NCI-H128 (cell line): Measurements from ENCODE around the gene NDC1.
"Not testable (repeated sequence)": the region's sequence is repeated elsewhere in the genome, so short reads cannot be mapped to it uniquely, and the experiment has no call there.

Source experiments
- DNase-seq: peaks from one replicate; lab custom pipeline; 2025; ENCODE audit not compliant: unreplicated experiment; lab: John Stamatoyannopoulos, UW

Gene NDC1, protein sequence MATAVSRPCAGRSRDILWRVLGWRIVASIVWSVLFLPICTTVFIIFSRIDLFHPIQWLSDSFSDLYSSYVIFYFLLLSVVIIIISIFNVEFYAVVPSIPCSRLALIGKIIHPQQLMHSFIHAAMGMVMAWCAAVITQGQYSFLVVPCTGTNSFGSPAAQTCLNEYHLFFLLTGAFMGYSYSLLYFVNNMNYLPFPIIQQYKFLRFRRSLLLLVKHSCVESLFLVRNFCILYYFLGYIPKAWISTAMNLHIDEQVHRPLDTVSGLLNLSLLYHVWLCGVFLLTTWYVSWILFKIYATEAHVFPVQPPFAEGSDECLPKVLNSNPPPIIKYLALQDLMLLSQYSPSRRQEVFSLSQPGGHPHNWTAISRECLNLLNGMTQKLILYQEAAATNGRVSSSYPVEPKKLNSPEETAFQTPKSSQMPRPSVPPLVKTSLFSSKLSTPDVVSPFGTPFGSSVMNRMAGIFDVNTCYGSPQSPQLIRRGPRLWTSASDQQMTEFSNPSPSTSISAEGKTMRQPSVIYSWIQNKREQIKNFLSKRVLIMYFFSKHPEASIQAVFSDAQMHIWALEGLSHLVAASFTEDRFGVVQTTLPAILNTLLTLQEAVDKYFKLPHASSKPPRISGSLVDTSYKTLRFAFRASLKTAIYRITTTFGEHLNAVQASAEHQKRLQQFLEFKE

DNA sequence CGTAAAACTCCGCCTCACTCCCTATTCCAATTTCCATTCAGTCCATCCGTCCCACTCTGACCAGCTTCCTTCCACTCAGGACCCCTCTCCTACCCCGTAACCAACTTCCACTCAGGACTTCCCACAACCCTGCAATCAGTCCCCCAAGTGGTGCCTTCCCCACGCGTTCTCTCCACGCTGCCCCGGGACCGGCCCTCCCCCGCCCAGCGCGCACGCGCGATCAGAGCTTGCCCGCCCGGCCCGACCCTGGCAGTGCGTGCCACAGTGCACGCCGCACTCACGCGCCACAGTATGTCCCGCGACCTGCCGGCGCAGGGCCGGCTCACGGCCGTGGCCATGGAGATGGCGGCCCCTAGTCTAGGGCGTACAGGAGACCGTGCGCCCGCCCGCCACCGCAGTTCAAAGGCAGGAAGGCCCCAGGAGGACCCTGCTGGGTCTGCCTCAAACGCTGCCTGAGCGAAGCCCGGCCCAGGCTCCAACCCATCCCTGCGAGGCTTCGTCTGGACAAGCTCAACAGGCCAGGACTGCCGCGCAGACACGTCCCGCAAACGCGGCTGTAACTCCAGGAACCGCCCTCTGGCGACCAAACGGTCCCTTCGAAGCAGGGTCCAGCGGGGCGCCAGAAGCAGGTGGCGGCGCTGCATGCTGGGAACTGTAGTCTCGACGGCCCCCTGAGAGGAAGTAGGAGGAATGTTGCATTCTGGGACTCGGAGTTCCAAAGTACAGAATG, at the start of gene NDC1:
TSS of gene NDC1 (minus strand) at position 373 of the 730 bp plus-strand sequence. CDS start at position 338, 35 bp downstream.
- peak; percentile 90 for DNase-seq

DNA sequence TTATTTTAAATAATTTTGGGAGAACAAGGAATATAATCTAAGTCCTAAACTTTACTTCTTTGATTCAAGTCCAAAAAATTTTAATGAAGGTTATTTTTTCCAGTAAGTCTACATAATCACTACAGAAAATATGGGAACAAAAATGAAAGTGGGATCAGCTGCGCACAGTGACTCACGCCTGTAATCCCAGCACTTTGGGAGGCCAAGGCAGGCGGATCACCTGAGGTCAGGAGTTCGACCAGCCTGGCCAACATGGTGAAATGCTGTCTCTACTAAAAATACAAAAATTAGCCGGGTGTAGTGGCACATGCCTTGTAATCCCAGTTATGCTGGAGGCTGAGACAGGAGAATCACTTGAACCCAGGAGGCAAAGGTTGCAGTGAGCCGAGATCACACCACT, 45.5 kb upstream of the NDC1 start:
- not testable (repeated sequence) for DNase-seq

DNA sequence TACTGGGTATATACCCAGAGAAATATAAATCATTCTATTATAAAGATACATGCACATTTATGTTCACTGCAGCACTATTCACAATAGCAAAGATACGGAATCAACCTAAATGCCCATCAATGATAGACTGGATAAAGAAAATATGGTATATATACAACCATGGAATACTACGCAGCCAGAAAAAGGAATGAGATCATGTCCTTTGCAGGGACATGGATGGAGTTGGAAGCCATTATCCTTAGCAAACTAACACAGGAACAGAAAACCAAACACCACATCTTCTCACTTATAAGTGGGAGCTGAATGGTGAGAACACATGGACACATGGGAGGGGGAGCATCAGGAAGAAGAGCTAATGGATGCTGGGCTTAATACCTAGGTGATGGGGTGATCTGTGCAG, 43.8 kb upstream of the NDC1 start:
- DNase-seq: not testable (repeated sequence)

DNA sequence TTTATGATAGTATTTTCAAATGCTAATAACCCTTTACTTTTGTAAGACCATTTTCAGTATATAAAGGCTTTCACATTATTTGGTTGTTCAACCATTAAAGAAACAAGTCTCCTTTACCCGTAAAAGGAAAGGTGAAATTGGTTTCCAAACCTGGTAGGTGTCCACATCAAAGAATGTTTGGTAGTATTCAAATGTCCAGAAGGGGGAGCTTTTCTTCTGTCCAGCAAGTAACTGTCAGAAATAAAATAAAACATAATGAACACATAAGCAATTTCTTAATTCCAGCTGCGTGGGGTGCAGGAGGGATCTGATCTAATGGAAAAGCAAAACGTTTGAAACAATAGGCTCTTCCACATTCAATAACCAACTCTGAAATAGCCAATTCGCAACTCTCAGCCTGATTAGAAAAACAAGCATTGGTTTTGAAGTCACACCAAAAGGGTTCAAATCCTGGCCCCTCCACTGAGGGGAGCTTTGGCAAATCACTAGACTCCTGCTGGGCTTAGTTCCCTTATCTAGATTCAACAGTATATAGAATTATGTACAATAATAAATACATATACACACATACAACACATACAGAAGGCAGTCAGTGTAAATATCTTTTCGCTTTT, 40.5 kb upstream of the NDC1 start:
- DNase-seq: peak; percentile 9

DNA sequence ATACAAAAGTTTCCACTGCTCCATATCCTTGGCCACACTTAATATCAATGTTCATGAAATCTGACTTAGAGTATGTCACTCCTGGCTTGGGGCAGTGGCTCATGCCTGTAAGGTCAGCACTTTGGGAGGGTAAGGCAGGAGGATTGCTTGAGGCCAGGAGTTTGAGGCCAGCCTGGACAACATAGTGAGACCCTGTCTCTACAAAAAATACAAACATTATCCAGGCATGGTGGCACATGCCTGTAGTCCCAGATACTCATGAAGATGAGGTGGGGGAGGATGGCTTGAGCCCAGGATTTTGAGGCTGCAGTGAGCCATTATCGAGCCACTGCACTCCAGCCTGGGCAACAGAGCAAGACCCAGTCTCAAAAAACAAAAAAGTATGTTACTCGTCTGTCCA, 37.1 kb upstream of the NDC1 start:
- DNase-seq: not testable (repeated sequence)

DNA sequence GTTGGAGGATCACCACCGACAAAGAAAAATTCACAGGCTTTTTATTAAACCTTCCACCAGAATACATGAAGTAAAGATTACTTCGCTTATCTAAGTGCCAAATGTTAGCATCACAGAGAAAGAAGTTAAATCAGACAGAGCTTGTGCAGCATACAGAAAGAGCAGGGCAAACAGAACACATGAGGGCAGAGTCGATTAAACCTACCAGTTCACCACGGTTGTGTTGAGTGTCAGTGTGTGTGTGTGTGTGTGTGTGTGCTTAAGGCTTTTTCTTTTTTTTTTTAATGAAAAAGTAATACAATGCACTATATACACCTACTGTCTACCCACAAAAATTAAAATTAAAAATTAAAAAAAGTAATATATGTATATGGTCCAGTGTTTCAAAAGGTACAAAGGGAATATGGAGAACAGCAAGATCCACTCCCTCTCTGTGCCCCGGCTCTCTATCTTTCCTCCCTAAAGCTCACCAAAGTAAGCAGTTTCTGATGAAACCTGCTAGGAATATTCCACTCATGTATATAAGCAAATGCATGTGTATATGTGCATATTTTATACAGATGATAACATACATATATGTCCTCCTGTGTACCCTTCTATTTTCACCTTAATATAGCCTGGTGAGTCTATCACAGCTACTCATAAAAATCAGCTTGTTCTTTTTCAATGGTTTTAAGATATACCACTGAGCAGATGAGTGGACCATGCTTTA, 33.8 kb upstream of the NDC1 start:
- DNase-seq: no peak

DNA sequence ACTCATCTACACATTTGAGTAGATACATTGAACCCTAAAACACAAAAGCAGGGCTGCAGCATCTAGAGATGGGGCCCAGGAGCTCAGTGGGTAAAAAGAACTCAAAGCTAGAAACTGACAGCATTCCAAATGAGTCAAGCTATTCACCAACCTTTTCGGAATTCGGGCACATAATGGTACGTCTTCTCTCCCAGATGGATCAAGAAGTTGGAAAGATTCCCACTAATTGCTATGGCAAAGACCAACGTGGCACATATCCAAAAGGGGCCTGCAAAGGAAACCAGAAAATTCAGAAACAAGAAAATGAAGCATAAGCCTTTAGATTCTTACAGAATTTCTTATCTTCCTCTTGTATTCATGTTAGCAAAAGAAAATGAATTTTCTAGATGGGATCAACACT, 33.1 kb upstream of the NDC1 start:
- DNase-seq: no peak

DNA sequence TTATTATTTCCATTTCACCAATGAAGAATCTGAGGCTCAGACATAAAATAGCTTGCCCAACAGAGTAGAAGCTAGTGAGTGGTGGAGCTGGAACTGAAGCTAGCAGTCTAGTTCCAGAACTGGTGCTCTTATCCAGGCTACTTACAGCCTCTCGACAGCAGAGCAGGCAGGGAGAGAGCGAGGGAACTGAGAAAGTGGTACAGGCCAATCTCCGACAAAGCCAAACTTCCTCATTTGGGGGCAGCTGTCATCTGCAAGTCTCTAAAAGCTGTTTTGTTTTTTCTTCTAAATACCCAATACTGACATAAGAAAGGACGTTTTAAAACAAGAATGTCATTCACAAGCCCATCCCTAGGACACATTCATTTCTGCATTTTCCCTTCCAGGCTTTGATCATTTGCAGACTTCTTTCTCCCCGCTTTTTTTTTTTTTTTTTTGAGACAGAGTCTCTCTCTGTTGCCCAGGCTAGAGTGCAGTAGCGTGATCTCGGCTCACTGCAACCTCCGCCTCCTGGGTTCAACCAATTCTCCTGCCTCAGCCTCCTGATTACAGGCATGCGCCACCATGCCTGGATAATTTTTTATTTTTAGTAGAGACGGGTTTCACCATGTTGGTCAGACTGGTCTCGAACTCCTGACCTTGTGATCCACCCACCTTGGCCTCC, 31.5 kb upstream of the NDC1 start:
- no peak for DNase-seq

DNA sequence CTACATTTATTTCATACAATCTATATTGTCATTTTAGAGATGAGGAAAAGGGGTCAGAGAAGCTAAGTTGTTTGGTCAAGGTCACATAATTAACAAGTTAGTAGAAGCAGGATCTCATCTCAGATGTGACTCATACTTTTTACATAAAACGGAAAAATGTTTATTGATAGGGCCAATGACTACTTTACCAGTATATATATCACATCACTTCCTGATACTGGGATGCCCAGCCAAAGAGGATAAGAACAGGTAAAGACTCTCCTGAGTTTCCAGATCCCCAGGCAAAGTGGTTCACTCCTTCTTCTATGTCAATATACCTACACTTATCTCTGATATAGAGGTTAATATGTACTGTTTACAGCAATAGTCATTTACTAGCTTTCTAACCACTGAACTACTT, 30.5 kb upstream of the NDC1 start:
- DNase-seq: no peak

DNA sequence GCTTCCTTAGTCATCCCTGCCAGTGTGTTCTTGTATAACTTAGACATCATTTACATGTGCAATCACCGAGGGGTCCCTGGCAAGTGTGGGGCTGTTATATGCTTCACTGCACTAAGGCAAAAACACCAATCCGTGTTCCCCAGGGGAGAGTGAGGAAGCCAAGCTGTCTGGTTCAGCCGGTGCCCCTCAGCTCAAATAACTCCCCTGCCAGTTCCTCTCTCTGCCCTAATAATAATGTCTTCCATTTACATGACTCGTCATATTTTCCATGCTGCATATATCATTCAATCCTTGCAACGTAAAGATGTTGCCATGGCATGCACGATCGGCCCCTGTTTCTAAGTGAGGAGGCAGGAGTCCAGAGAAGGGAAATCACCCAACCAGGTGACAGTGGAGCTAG, 24.4 kb upstream of the NDC1 start:
- DNase-seq: no peak

DNA sequence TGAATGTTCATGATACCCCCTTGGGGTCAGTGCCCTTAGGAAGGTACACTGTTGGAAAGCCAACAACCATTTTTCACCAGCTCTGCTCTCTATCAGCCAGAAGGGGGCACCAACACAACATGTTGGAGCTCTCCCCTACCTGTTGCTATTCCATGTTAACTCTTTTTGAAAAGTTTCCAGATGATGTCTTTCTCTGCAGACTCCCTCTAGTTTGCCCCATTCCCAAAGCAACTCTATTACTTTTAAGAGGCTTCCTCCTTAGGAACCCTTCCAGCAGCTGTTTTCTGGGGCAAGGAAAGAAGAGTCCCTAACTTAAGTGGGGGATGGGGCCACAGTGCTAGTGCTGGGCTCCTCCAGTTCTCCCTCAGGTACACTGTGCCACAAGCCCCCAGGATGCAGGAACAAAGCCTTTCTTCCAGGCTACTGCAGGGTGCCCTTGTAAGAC, 22.9 kb upstream of the NDC1 start:
- DNase-seq: peak; percentile 33

DNA sequence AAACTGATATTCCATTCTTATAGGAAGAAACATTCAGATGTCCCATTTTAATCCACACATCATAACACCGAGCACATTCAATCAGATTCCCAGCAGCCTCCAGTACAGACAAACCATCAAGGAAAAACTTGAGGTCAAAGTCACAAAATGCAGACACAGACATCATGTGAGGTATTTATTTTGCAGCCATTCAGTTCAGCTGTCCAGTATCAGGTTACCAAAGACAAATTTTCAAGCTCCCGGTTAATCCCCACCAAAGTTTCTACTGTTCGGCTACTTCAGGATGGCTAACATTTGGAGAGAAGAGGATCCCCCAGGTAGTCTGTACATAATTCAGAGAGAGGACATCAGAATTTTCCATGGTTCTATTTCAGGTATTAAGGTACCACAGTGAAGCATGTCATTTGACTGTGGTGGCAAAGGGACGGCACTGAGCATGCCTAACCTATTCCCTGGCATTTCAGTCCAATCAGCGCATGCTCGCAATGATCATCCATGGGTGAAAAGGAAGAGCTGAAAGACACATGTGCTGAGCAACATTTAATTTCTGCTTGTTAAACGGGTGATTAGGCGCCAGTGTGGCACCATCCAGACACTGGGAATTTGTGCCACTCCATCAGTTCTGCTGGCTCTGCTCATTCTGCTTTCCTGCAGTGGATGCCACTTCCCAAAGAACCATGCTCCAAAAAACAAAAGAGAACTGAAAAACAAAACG, 13.6 kb upstream of the NDC1 start:
- no peak for DNase-seq

DNA sequence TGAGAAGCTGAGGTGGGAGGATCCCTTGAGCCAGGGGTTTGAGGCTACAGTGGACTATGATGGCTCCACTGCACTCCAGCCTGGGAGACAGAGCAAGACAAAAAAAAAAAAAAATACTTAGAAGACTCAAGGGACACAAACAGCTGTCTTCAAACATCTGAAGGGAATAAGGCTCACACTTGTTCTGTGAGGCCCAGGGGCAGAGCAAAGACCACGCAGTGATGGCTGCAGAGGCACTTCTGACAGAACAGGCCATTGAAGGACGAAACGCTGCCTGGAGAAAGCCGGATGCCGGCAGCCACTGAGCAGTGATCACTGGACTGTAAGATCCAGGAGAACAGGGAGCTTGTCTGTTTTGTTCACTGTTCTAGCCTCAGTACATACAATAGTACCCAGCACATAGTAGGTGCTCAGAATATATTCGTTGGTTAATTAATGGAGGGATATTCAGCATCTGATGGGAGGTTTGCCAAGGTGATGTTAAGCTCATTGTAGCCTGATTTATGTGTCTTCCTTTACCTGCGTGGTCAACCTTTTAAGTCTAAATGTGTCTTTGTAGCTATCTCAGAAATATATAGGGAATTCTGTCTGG, 12.1 kb upstream of the NDC1 start:
- no peak for DNase-seq

DNA sequence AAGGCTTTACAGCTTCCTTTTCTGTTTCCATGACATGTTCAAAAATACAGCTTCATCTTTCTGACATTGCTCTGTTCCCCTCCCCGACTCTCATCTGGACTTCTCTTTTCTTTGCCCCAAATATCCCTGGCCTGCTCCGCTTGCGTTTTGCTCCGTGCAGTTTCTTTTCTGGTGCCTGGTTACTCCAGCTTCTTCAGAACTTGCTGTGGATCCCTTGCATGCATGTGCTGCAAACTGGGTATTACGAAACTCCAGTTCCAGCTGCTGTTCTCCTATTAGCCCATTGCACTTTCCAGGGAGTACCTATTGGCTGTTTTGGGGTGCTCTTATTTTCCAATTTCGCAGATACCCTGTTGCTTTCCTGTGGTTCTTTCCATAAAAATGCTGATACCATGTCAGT, 9.9 kb upstream of the NDC1 start:
- no peak for DNase-seq

DNA sequence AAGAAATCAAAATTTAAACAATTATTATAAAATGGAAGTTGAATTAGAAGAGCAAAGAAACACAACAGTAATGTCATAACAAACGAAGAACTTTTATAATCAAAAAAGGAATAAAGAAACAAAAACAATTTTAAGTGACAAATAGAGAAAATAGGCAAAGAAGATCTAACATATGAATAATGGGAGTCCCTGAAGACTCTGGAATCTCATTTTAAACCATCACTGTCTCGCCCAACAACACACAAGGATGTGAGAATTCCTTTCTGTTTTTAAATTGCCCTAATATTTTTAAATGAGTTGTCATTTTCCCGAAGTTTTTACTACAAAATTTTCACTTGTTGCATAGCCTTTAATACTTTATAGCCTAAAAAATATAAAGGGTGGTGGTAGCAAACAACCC, 4.3 kb upstream of the NDC1 start:
- no peak for DNase-seq

DNA sequence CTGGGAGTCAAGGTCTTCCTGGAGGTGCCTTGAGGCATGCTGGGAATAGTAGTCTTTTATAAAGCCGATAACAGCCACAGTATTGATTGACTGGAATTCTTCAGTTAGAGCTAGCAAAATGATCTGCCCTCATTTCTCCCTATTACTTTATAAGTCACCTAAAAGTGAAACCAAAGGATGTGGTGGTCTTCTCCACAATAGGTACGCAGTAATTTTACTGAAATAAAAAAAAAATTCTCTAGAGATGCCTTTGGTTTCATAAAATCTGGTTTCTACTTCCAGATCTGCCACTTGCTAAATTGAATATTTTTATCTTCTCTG, 518 bp upstream of the NDC1 start:
- no peak for DNase-seq

DNA sequence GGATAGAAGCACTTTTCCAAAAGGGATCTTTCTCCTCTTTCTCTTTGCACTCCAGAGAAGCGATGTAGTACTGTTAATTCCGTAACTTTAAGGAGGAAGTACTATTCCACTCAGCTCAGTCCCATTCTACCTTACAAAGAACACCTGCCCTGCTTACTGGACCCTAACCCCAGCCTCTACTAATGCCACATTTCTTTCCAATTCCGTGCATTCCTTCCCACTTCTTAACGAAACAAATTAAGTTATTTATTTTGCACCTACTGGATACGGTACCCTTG, 511 bp downstream of the NDC1 start:
- DNase-seq: no peak

DNA sequence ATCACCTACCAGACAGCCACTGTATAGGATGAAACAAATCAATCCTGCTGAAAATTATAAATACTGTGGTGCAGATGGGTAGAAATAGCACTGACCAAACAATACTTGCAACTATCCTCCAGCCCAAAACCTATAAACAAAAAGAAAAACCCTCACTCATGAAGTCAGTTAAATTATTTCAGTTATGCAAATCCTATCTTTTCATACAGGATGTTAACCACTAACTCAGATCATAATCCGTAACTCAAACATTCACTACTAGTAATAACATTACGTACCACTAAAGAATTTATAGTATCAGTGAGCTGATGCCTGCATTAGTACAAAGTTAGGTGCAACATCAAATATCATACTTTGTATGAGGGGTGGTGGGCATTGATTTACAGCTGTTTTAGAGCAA, 2.6 kb downstream of the NDC1 start:
- DNase-seq: no peak

DNA sequence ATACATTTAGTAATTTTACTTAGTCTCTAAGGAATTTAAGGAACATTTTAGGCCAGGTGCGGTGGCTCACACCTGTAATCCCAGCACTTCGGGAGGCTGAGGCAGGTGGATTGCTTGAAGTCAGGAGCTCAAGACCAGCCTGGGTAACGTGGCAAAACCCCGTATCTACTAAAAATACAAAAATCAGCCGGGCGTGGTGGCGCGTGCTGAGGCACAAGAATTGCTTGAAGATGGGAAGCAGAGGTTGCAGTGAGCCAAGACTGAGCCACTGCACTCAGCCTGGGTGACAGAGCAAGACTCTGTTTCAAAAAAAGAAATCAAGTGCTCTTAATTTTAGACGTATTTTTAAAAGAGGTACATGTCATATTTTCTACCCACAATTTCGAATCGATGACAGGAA, 3.3 kb downstream of the NDC1 start:
- no peak for DNase-seq

DNA sequence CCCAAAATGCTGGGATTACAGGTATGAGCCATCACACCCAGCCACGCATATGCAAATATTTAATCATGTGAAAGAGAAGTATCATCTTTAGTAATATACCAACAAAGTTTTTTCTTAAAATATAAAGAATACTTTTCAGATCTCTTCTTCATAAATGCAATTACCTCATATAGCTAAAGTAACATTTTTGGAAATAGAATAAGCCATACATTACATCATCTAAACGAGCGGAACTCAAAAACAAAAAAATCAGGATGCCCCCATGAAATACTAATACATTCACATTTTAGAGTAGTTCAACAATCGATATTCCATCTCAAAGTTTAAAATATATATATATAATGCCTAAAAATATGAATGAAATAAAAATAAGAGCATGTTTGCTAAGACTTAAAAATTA, 4.7 kb downstream of the NDC1 start:
- no peak for DNase-seq
